Stimulated activated naive B cell treated with anti-CD40 and anti-IgM and Interleukin-4, amounts not matched to agents 10 μg/mL and 1 μg/mL and 100 μg/mL, for 72 hours (primary cell): ENCODE data around the gene S100PBP.

Experiments
- ATAC-seq, 2 donors: fragments of 150-1000 bp; cut with Tn5 transposase; replicated peaks; 2 replicates each; pipeline ENCODE4 v1.10.0; 2021; ENCODE audit warnings: moderate library complexity in 1 of 2
- DNase-seq: peaks from one replicate; pipeline ENCODE4 v3.0.0; 2021
- H3K27ac Mint-ChIP-seq: one replicate; pipeline ENCODE4 v1.8.0; 2022; ENCODE audit warnings: mild to moderate bottlenecking, mixed read lengths
- H3K27me3 Mint-ChIP-seq, 2 donors: one replicate each; pipeline ENCODE4 v1.8.0; 2022; ENCODE audit warnings: mixed read lengths in 2 of 2
- H3K36me3 Mint-ChIP-seq, 2 donors: one replicate each; pipeline ENCODE4 v1.8.0; 2022; ENCODE audit warnings: mixed read lengths in 2 of 2, mild to moderate bottlenecking in 1 of 2
- H3K4me1 Mint-ChIP-seq, 2 donors: one replicate each; pipeline ENCODE4 v1.8.0; 2022; ENCODE audit warnings: mixed read lengths in 2 of 2, mild to moderate bottlenecking in 1 of 2
- H3K4me3 Mint-ChIP-seq, 2 donors: one replicate each; pipeline ENCODE4 v1.8.0; 2022; ENCODE audit warnings: mild to moderate bottlenecking in 2 of 2, mixed read lengths in 2 of 2, moderate library complexity in 1 of 2
- H3K9me3 Mint-ChIP-seq, 2 donors: one replicate each; pipeline ENCODE4 v1.8.0; 2022; ENCODE audit warnings: mixed read lengths in 2 of 2, mild to moderate bottlenecking in 1 of 2

The S100PBP gene

GRCh38 chr1:32828341-32828740 lies 10.9 kb downstream of the S100PBP start:
- peaks cover 31 to 33% of the 10 kb centered on the region in 2 donors for H3K36me3 Mint-ChIP-seq
- no peak overlapping the region for H3K27ac Mint-ChIP-seq
- DNase-seq: no peak
- no peak overlapping the region for H3K4me3 Mint-ChIP-seq
- no peaks in the 10 kb centered on the region for H3K9me3 Mint-ChIP-seq
- no peak for ATAC-seq
- H3K4me1 Mint-ChIP-seq: peaks cover 2 to 10% of the 10 kb centered on the region in 2 donors
- H3K27me3 Mint-ChIP-seq: no peaks in the 10 kb centered on the region

GRCh38 chr1:32830092-32830852 lies 12.8 kb downstream of the S100PBP start:
- no peaks in the 10 kb centered on the region for H3K9me3 Mint-ChIP-seq
- H3K4me1 Mint-ChIP-seq: no peaks in the 10 kb centered on the region
- ATAC-seq (no peak), DNase-seq (no peak)
- no peaks in the 10 kb centered on the region for H3K27me3 Mint-ChIP-seq
- no peak overlapping the region for H3K4me3 Mint-ChIP-seq
- peaks cover 30 to 41% of the 10 kb centered on the region in 2 donors for H3K36me3 Mint-ChIP-seq
- no peak overlapping the region for H3K27ac Mint-ChIP-seq

- Mint-ChIP-seq H3K4me1 (no peaks in the 10 kb centered on the region), H3K36me3 (peaks cover 29 to 44% of the 10 kb centered on the region in 2 donors), H3K27me3 (no peaks in the 10 kb centered on the region), H3K9me3 (no peaks in the 10 kb centered on the region), H3K4me3 (no peak overlapping the region), H3K27ac (no peak overlapping the region)
- DNase-seq (no peak), ATAC-seq (no peak)
Observed at GRCh38 chr1:32831878-32832277, 14.4 kb downstream of the S100PBP start.

- DNase-seq (no peak), ATAC-seq (peak; percentile 50 to 66)
- no peaks in the 10 kb centered on the region for H3K9me3 Mint-ChIP-seq
- peaks cover 22 to 29% of the 10 kb centered on the region in 2 donors for H3K36me3 Mint-ChIP-seq
- H3K27me3 Mint-ChIP-seq: no peaks in the 10 kb centered on the region
- H3K4me1 Mint-ChIP-seq: peaks cover 0 to 3% of the 10 kb centered on the region in 2 donors
- no peak overlapping the region for H3K27ac Mint-ChIP-seq
- no peak overlapping the region for H3K4me3 Mint-ChIP-seq
Observed at GRCh38 chr1:32848354-32849063, 31.1 kb downstream of the S100PBP start.

GRCh38 chr1:32855861-32856617 lies 38.6 kb downstream of the S100PBP start:
- Mint-ChIP-seq H3K4me3 (no peak overlapping the region), H3K27ac (no peak overlapping the region), H3K4me1 (no peaks in the 10 kb centered on the region), H3K27me3 (no peaks in the 10 kb centered on the region), H3K36me3 (peaks cover 34 to 46% of the 10 kb centered on the region in 2 donors), H3K9me3 (no peaks in the 10 kb centered on the region)
- DNase-seq (no peak), ATAC-seq (no peak)

GRCh38 chr1:32858136-32858535 lies 40.7 kb downstream of the S100PBP start:
- ATAC-seq: no peak
- no peaks in the 10 kb centered on the region for H3K4me1 Mint-ChIP-seq
- H3K9me3 Mint-ChIP-seq: no peaks in the 10 kb centered on the region
- H3K27ac Mint-ChIP-seq: no peak overlapping the region
- H3K36me3 Mint-ChIP-seq: peaks cover 38 to 54% of the 10 kb centered on the region in 2 donors
- H3K27me3 Mint-ChIP-seq: no peaks in the 10 kb centered on the region
- DNase-seq: no peak
- no peak overlapping the region for H3K4me3 Mint-ChIP-seq

GRCh38 chr1:32858791-32859190 lies 41.3 kb downstream of the S100PBP start:
- no peak for ATAC-seq
- H3K4me1 Mint-ChIP-seq: no peaks in the 10 kb centered on the region
- H3K4me3 Mint-ChIP-seq: no peak overlapping the region
- DNase-seq: no peak
- H3K27ac Mint-ChIP-seq: no peak overlapping the region
- H3K27me3 Mint-ChIP-seq: no peaks in the 10 kb centered on the region
- H3K36me3 Mint-ChIP-seq: peaks cover 33 to 52% of the 10 kb centered on the region in 2 donors
- no peaks in the 10 kb centered on the region for H3K9me3 Mint-ChIP-seq

- Mint-ChIP-seq H3K27ac (no peak overlapping the region), H3K4me1 (no peaks in the 10 kb centered on the region), H3K27me3 (no peaks in the 10 kb centered on the region), H3K36me3 (peaks cover 28 to 51% of the 10 kb centered on the region in 2 donors), H3K4me3 (no peak overlapping the region), H3K9me3 (no peaks in the 10 kb centered on the region)
- ATAC-seq (no peak), DNase-seq (no peak)
Observed at GRCh38 chr1:32859915-32860314, 42.5 kb downstream of the S100PBP start.

- ATAC-seq: no peak
- no peaks in the 10 kb centered on the region for H3K9me3 Mint-ChIP-seq
- H3K4me3 Mint-ChIP-seq: no peak overlapping the region
- no peak overlapping the region for H3K27ac Mint-ChIP-seq
- H3K4me1 Mint-ChIP-seq: no peaks in the 10 kb centered on the region
- no peak for DNase-seq
- peaks cover 24 to 48% of the 10 kb centered on the region in 2 donors for H3K36me3 Mint-ChIP-seq
- no peaks in the 10 kb centered on the region for H3K27me3 Mint-ChIP-seq
Observed at GRCh38 chr1:32860566-32860965, 43.1 kb downstream of the S100PBP start.

GRCh38 chr1:32861904-32862695 lies 44.6 kb downstream of the S100PBP start:
- Mint-ChIP-seq H3K4me1 (no peaks in the 10 kb centered on the region), H3K9me3 (no peaks in the 10 kb centered on the region), H3K27me3 (no peaks in the 10 kb centered on the region), H3K36me3 (peaks cover 22 to 50% of the 10 kb centered on the region in 2 donors), H3K4me3 (no peak overlapping the region), H3K27ac (peak overlapping the region; percentile 37)
- ATAC-seq (no peak), DNase-seq (no peak)

GRCh38 chr1:32863218-32863880 lies 45.9 kb downstream of the S100PBP start:
- no peaks in the 10 kb centered on the region for H3K4me1 Mint-ChIP-seq
- peaks cover 23 to 45% of the 10 kb centered on the region in 2 donors for H3K36me3 Mint-ChIP-seq
- no peak overlapping the region for H3K27ac Mint-ChIP-seq
- H3K9me3 Mint-ChIP-seq: no peaks in the 10 kb centered on the region
- no peak overlapping the region for H3K4me3 Mint-ChIP-seq
- ATAC-seq (no peak), DNase-seq (no peak)
- no peaks in the 10 kb centered on the region for H3K27me3 Mint-ChIP-seq

GRCh38 chr1:32863881-32864245 lies 46.4 kb downstream of the S100PBP start:
- H3K27ac Mint-ChIP-seq: no peak overlapping the region
- H3K36me3 Mint-ChIP-seq: peaks cover 27 to 47% of the 10 kb centered on the region in 2 donors
- H3K4me3 Mint-ChIP-seq: no peak overlapping the region
- ATAC-seq (no peak), DNase-seq (no peak)
- H3K27me3 Mint-ChIP-seq: peaks cover 0 to 1% of the 10 kb centered on the region in 2 donors
- H3K4me1 Mint-ChIP-seq: no peaks in the 10 kb centered on the region
- no peaks in the 10 kb centered on the region for H3K9me3 Mint-ChIP-seq

- H3K27me3 Mint-ChIP-seq: peaks cover 5 to 7% of the 10 kb centered on the region in 2 donors
- ATAC-seq (no peak), DNase-seq (no peak)
- peaks cover 26 to 50% of the 10 kb centered on the region in 2 donors for H3K36me3 Mint-ChIP-seq
- no peaks in the 10 kb centered on the region for H3K9me3 Mint-ChIP-seq
- no peak overlapping the region for H3K4me3 Mint-ChIP-seq
- H3K4me1 Mint-ChIP-seq: peaks cover 3 to 4% of the 10 kb centered on the region in 2 donors
- no peak overlapping the region for H3K27ac Mint-ChIP-seq
Observed at GRCh38 chr1:32864375-32865019, 47.0 kb downstream of the S100PBP start.
